Activated CD8-positive, alpha-beta memory T cell treated with anti-CD3 and anti-CD28 coated beads for 1 hour (primary cell): ENCODE data around the gene GBP2.
"Not testable (repeated sequence)": the region's sequence is repeated elsewhere in the genome, so short reads cannot be mapped to it uniquely, and the experiment has no call there.

Experiments used
- DNase-seq, 2 donors: peaks; one replicate each; pipeline ENCODE4 v3.0.0-alpha.2; 2020; ENCODE audit warnings: low read depth in 1 of 2; ENCODE audit errors: extremely low read depth in 1 of 2

GBP2 gene

GRCh38 chr1:89128003-89128458 is 2.1 kb upstream of the GBP2 start:
- not testable (repeated sequence) for DNase-seq

DNA sequence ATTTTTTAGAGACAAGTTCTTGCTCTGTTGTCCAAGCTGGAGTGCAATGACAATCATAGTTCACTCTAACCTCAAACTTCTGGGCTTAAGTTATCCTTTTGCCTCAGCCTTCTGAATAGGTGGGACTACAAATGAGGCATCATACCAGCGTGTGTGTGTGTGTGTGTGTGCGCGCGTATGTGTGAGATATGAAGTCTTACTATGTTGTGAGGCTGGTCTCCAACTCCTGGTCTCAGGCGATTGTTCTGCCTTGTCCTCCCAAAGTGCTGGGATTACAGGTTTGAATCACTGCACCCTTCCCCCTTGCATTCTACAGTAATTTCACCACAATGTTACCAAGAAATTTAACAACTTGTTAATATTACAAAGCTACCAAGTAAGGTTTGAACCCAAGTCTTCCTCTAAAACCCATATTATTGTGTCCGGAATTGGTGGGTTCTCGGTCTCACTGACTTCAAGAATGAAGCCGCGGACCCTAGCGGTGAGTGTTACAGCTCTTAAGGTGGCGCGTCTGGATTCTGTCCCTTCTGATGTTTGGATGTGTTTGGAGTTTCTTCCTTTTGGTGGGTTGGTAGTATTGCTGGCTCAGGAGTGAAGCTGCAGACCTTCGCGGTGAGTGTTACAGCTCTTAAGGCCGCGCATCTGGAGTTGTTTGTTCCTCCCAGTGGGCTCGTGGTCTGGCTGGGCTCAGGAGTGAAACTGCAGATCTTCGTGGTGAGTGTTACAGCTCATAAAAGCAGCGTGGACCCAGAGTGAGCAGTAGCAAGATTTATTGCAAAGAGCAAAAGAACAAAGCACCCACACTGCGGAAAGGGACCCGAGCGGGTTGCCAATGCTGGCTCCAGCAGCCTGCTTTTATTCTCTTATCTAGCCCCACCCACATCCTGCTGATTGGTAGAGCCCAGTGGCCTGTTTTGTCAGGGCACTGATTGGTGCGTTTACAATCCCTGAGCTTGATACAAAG is 970 bp upstream of the GBP2 start:
- DNase-seq, result peak; percentile 57 to 63

GRCh38 chr1:89125240-89125912 is 538 bp downstream of the GBP2 start:
- no peak for DNase-seq

- no peak for DNase-seq
These were observed 4.3 kb downstream of the GBP2 start for GRCh38 chr1:89121641-89122040.

- DNase-seq, result no peak
These were observed 11.3 kb downstream of the GBP2 start for GRCh38 chr1:89114662-89115061.

GRCh38 chr1:89112871-89113613 is 12.9 kb downstream of the GBP2 start:
- DNase-seq, result no peak

DNA sequence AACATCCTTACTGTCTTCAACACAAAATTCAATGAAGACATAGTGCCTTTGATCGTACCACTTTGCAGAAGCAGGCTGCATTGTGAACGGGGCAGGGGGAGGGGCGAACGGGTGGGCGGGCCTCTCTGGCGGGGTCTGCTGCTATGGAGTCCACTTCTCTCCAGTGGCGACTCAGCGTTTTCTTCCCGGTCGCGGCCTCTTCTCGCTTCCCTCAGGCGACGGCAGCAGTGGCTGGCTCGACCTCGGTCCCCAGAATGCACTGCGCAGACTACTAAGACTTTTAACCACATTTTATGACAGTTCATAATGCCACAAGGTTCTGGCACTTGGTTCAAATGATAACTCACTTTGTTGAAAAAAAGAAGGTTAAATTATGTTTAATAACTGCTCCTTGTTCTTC is 21.2 kb downstream of the GBP2 start:
- DNase-seq, result no peak

GRCh38 chr1:89104147-89104546 is 21.8 kb downstream of the GBP2 start:
- DNase-seq, result no peak

DNA sequence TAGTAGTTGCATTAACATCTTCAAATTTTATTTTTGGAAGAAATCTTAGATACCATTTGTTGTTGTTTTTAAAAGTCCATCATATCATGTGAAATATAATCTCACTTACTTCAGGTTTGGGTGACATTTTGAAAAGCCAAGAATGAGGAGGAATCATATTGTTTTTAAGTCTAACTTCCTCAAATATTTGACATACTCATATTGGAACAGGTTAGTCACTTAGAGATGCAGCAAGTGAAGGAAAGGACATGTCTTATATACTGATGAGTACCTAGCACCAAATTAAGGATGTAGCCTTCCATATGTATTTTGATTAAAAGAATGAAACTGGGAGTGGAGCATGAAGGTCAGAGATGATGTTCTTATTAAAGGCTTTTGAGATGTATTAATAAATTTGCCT is 23.9 kb downstream of the GBP2 start:
- DNase-seq, result no peak

DNA sequence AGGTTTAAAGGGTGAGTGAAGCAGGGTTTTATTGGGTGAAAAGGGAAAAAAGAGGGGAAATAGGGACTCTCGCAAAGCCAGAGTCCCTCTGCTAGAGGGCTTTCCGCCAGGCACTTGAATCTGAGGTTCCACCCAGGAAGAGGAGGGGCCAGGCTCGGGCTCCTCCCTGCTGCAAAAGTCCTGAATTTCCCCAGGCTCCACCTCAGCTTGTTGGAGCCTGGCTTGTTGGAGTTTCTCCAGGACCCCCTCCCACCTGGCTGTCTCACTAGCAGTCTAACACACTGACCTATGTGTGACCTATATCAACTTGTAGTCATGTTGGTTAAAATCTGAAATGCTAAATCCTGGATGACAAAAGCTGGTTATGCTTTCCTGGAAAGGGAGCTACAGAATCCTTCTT is 25.5 kb downstream of the GBP2 start:
- DNase-seq, result no peak

- DNase-seq, result no peak
These were observed 27.1 kb downstream of the GBP2 start for GRCh38 chr1:89098857-89099256.

GRCh38 chr1:89095737-89096136 is 30.2 kb downstream of the GBP2 start:
- DNase-seq, result no peak

DNA sequence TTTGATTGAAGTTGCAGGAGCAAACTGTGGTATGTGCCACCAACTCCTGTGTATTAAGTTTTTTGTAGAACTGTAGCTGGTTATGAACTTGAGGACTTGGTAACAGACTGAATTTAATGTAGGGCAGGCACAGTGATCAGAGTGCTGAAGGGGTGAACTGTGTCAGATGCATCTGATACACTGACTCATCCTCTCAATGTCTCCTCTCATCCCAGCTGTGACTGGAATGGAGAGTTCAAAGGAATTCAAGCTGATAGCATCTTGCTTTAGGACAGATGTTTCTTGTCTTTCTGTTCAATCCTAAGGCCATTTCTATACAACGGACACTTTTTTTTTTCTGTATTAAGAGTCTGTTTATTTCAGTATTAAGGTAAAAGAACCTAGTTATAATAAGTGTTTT is 36.0 kb downstream of the GBP2 start:
- no peak for DNase-seq

- no peak for DNase-seq
These were observed 37.3 kb downstream of the GBP2 start for GRCh38 chr1:89088572-89088971.

DNA sequence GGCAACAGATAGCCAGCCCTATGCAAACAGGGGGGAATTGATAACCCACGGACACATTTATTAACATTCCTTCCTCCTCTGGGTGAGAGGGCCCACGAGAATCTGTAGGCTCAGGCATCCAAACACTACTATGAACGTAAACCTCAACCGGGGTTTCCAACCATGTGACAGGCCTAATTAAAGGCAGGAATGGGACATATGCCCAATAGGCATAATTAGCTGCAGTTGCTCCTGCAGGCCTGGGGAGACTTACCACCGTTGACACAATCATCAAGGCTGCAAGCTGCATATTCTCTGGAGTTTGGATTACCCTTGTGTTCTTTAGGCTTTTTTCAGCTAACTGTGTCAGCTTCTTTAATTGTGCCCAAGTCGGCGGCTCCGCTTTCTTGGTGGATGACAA is 38.7 kb downstream of the GBP2 start:
- no peak for DNase-seq

- no peak for DNase-seq
These were observed 40.1 kb downstream of the GBP2 start for GRCh38 chr1:89085781-89086180.

- DNase-seq, result no peak
These were observed 44.9 kb downstream of the GBP2 start for GRCh38 chr1:89081005-89081404.

DNA sequence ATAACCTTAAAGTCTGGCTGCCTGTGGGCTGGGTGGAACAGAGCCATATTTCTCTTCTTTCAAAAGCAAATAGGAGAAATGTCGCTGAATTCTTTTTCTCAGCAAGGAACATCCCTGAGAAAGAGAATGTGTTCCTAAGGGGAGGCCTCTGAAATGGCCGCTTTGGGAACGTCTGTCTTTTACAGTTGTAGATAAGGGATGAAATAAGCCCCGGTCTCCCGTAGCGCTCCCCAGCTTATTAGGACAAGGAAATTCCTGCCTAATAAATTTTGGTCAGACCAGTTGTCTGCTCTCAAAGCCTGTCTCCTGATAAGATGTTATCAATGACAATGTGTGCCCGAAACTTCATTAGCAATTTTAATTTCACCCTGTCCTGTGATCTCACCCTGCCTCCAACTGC is 45.8 kb downstream of the GBP2 start:
- not testable (repeated sequence) for DNase-seq

GRCh38 chr1:89072466-89073065 is 53.3 kb downstream of the GBP2 start:
- DNase-seq, result not testable (repeated sequence)

- no peak for DNase-seq
These were observed 55.4 kb downstream of the GBP2 start for GRCh38 chr1:89070509-89070908.

- DNase-seq, result no peak
These were observed 56.0 kb downstream of the GBP2 start for GRCh38 chr1:89069951-89070350.
